A673 (cell line): ENCODE data around the gene DENND5B. TPM values are rescaled to one million over a fixed set of nuclear protein-coding genes. Genes with fewer than 3 reads are reported as not detected.

ENCODE experiments used
- BruUV-seq: library from RNA; stranded (reverse); fragments of 400-500 nt; replicated peaks from 2 replicates; lab custom pipeline; 2021; lab: Mats Ljungman, UMichigan
- CTCF ChIA-PET: fragments of 300-600 bp; sonication (Branson Sonifier 250); formaldehyde crosslinking; loops from one replicate; lab custom pipeline; 2022; ENCODE audit warnings: antibody characterized with exemption; lab: Charles Lee
- POLR2A ChIA-PET: fragments of 300-600 bp; sonication (Branson Sonifier 250); formaldehyde crosslinking; loops from one replicate; lab custom pipeline; 2022; ENCODE audit warnings: antibody characterized with exemption; ENCODE audit not compliant: low non-redundant PET; lab: Charles Lee
- DNase-seq: peaks from one replicate; pipeline ENCODE4 v3.0.0-alpha.2; 2015; ENCODE audit warnings: low spot score
- H3K27ac ChIP-seq: fragments of 200-600 bp; sonication (generic); 2 replicates; pipeline ENCODE4 v1.5.1; 2016; ENCODE audit warnings: mixed run types, low read depth, mild to moderate bottlenecking, mixed read lengths, antibody characterized with exemption, low read length; ENCODE audit not compliant: poor library complexity, severe bottlenecking
- H3K27me3 ChIP-seq: fragments of 200-600 bp; sonication (generic); replicated peaks from 2 replicates; pipeline ENCODE4 v1.6.1; 2017; ENCODE audit warnings: mixed run types, low read depth, mild to moderate bottlenecking, mixed read lengths, antibody characterized with exemption, low read length; ENCODE audit not compliant: insufficient read depth, poor library complexity
- H3K36me3 ChIP-seq: fragments of 200-600 bp; sonication (generic); 2 replicates; pipeline ENCODE4 v1.6.1; 2016; ENCODE audit warnings: mixed run types, mild to moderate bottlenecking, mixed read lengths, antibody characterized with exemption, low read length; ENCODE audit not compliant: insufficient read depth, poor library complexity, severe bottlenecking
- H3K4me1 ChIP-seq: fragments of 200-600 bp; sonication (generic); 2 replicates; pipeline ENCODE4 v1.6.1; 2017; ENCODE audit warnings: mixed run types, mild to moderate bottlenecking, mixed read lengths, antibody characterized with exemption, low read length; ENCODE audit not compliant: insufficient read depth, poor library complexity, severe bottlenecking
- H3K4me3 ChIP-seq: fragments of 200-600 bp; sonication (generic); 2 replicates; pipeline ENCODE4 v1.5.1; 2016; ENCODE audit warnings: low read depth, mixed run types, mild to moderate bottlenecking, mixed read lengths, low read length; ENCODE audit not compliant: poor library complexity, severe bottlenecking
- H3K9me3 ChIP-seq: fragments of 200-600 bp; sonication (generic); 2 replicates; pipeline ENCODE4 v1.6.1; 2016; ENCODE audit warnings: mixed run types, low read depth, mild to moderate bottlenecking, mixed read lengths, antibody characterized with exemption, low read length; ENCODE audit not compliant: poor library complexity, severe bottlenecking
- EZH2 ChIP-seq: fragments of 200-600 bp; sonication (generic); IDR thresholded peaks from 2 replicates; pipeline ENCODE4 v1.6.1; 2017; ENCODE audit warnings: borderline replicate concordance, low read depth, mild to moderate bottlenecking, mixed read lengths, antibody characterized with exemption, low read length; ENCODE audit not compliant: poor library complexity, severe bottlenecking
- intact Hi-C: fragments of 100-400 bp; cut with micrococcal nuclease; formaldehyde crosslinking; loops from one replicate; pipeline ENCODE4 v1.10.0; 2022; ENCODE audit not compliant: unreplicated experiment
- total RNA-seq: library from RNA; stranded (reverse); gene quantifications from 2 replicates; pipeline ENCODE4 v1.2.3, GENCODE V29; 2021
- TF ChIP-seq, protein P1 (sequence below): fragments of 300-800, 200-600 bp; sonication (generic); conservative IDR thresholded peaks from 2 replicates; pipeline ENCODE4 v1.5.1; 2017; ENCODE audit warnings: low read depth, mild to moderate bottlenecking, antibody characterized with exemption, low read length, moderate library complexity, mixed read lengths

The DENND5B gene
- total RNA-seq, 1 experiment from 2014 or later, result 7.6 TPM

DNA sequence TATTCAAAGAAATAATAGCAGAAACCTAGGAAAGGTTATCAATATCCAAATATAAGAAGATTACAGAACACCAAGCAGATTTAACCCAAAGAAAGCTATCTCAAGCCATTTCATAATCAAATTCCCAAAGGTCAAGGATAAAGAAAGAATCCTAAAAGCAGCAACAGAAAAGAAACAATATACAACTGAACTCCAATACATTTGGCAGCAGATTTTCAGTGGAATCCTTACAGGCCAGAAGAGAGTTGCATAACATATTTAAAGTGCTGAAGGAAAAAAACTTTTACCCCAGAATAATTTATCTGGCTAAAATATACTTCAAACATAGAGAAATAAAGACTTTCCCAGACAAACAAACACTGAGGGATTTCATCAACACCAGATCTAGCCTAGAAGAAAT is 54.3 kb downstream of the DENND5B start:
- ChIA-PET POLR2A (no interaction called here), CTCF (no interaction called here)
- no TSS peak for BruUV-seq
- DNase-seq, result no peak
- TF ChIP-seq EZH2, result no peak
- Histone ChIP-seq H3K27me3 (no peaks in the 10 kb centered on the region), H3K4me1 (no peaks in the 10 kb centered on the region), H3K27ac (no peak overlapping the region), H3K4me3 (no peak overlapping the region), H3K9me3 (no peaks in the 10 kb centered on the region), H3K36me3 (no peaks in the 10 kb centered on the region)
- intact Hi-C loops, result no loop called here

DNA sequence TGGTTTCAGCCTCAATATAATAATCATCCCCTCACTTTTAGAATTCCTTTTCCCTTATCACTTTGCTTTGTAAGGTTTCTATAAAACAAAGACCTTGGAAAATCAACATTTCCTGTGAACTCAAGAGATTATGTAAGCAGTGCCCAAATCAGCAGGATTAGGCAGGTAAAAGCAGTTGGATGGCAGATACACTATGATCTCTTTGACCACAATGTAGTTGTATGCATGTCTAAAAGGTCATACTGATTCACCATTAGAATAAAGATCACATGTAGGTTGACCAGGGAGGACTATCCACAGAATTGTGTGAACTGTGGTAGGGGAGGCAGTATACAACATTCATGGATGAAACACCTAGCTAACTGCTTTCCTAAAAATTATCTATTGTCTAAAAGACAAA is 57.5 kb downstream of the DENND5B start:
- CTCF ChIA-PET, result no interaction called here

DNA sequence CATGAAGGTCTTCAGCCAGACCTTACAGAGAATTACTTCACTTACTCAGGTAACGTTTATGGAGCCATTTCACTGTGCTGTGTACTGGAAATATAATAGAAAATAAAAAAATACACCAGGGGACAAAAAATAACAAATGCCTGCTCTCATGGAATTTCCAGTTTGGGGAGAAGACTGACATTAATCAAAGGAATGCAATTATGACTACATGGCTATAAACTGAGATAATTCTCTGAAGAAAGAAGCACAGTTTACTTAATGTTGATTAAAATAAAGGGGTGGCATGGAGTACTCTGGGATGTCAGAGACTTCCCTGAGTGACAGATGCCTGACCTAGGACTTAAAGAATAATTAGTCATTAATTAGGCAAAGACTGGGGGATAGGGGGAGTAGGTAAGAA is 59.0 kb downstream of the DENND5B start:
- TF ChIP-seq EZH2, result no peak
- TF ChIP-seq, protein P1, sequence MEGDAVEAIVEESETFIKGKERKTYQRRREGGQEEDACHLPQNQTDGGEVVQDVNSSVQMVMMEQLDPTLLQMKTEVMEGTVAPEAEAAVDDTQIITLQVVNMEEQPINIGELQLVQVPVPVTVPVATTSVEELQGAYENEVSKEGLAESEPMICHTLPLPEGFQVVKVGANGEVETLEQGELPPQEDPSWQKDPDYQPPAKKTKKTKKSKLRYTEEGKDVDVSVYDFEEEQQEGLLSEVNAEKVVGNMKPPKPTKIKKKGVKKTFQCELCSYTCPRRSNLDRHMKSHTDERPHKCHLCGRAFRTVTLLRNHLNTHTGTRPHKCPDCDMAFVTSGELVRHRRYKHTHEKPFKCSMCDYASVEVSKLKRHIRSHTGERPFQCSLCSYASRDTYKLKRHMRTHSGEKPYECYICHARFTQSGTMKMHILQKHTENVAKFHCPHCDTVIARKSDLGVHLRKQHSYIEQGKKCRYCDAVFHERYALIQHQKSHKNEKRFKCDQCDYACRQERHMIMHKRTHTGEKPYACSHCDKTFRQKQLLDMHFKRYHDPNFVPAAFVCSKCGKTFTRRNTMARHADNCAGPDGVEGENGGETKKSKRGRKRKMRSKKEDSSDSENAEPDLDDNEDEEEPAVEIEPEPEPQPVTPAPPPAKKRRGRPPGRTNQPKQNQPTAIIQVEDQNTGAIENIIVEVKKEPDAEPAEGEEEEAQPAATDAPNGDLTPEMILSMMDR, result no peak
- ChIA-PET CTCF (no interaction called here), POLR2A (no interaction called here)
- intact Hi-C loops, result no loop called here
- Histone ChIP-seq H3K9me3 (no peaks in the 10 kb centered on the region), H3K27me3 (no peaks in the 10 kb centered on the region), H3K27ac (no peak overlapping the region), H3K36me3 (no peaks in the 10 kb centered on the region), H3K4me1 (no peaks in the 10 kb centered on the region), H3K4me3 (no peak overlapping the region)
- no peak for DNase-seq
- no TSS peak for BruUV-seq

More for the DNA sequence above, 57.5 kb downstream of the DENND5B start:
- intact Hi-C loops, result no loop called here
- Histone ChIP-seq H3K36me3 (no peaks in the 10 kb centered on the region), H3K4me1 (no peaks in the 10 kb centered on the region), H3K9me3 (no peaks in the 10 kb centered on the region), H3K4me3 (no peak overlapping the region), H3K27me3 (no peaks in the 10 kb centered on the region), H3K27ac (no peak overlapping the region)
- DNase-seq, result no peak
- POLR2A ChIA-PET, result no interaction called here
- no TSS peak for BruUV-seq
- TF ChIP-seq, protein P1, result no peak
- no peak for TF ChIP-seq EZH2

DNA sequence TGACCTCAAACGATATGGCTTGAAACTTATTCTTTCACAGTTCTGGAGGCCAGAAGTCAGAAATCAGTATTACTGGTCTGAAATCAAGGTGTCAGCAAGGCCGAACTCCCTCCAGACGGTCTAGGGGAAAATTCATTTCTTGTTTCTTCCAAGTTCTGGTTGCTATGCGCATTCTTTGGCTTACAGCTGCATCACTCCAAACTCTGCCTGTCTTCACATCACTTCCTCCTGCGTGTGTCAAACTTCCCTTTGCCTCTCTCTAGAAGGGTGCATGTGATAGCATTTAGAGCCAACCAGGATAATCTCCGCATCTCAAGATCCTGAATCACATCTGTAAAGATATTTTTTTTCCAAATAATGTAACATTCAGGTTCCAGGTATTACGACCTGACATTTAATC is 62.8 kb downstream of the DENND5B start:
- ChIA-PET POLR2A (interaction anchor here (0.7 kb wide), 1 partner anchor 841 kb away, joined by 3 read pairs; no protein-coding TSS in a partner anchor), CTCF (no interaction called here)
- intact Hi-C loops, result no loop called here
- BruUV-seq, result no TSS peak
- DNase-seq, result no peak
- Histone ChIP-seq H3K36me3 (no peaks in the 10 kb centered on the region), H3K27ac (no peak overlapping the region), H3K4me3 (no peak overlapping the region), H3K27me3 (no peaks in the 10 kb centered on the region), H3K9me3 (no peaks in the 10 kb centered on the region), H3K4me1 (no peaks in the 10 kb centered on the region)
- TF ChIP-seq EZH2, result no peak
- TF ChIP-seq, protein P1, result no peak
